ENCODE results near the gene UNC13D. TPM values are rescaled to one million over a fixed set of nuclear protein-coding genes. Genes with fewer than 3 reads are reported as not detected.

The UNC13D gene
- polyA plus RNA-seq, 1 donor (not counting 4 experiments of a cell fraction or from before 2014, with no cell fraction given) = 0.25 TPM

DNA sequence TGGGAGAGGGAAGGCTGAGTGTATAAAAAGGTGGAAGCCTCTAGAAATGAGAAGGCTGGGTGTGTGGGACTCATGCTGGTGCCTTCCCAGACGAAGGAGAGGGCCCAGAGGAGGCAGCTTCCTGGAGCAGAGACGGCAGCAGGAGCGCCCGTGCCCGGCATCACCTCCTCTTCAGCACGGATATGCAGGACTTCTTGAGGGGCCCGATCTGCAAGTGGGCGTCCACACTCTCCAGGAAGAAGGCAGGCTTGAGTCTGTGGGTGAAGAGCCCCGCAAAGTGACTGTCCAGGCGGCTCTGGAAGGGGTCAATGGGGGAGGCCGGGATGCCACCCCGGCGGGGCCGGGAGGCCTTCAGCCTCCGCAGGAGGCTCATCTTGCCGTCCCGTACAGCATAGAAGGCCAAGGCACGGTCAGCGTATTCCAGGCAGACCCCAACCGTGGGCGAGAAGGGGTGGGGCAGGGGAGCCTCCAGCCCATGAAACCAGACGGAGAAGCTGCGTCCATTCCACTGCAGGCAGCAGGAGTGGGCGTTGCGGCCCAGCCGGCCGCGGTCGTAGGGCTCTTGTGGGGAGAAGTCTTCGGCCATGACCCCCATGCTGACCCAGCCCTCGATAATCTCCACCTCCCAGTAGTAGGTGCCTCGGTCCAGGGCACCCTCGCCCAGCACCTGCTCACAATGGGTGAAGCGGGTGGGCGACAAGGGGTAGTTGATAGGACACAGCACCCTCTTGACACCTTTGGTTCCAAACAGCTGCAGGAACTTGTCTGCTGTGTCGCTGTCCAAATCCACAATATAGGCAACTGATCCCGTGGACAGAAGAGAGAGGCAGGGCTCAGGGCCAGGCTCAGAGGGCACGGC is 30.3 kb upstream of the UNC13D start:
- DNase-seq (ENCODE audit: low read depth, low spot score) (no peak), FAIRE-seq (no peak)
- H3K79me2 ChIP-seq (ENCODE audit: control insufficient read depth, insufficient read depth, low read length) = no peaks in the 10 kb centered on the region
- no peak for TF ChIP-seq CTCF (optimal IDR thresholded peaks at IDR 0.05 in 1 of 3, IDR thresholded peaks at IDR 0.05 in 1 of 3, conservative IDR thresholded peaks at IDR 0.05 in 1 of 3; ENCODE audit: extremely low read depth in 1 of 3, insufficient read depth in 2 of 3, low read length in 3 of 3)
- no peak for TF ChIP-seq EZH2 (IDR thresholded peaks at IDR 0.05; ENCODE audit: low read length)
- no peaks in the 10 kb centered on the region for H3K36me3 ChIP-seq (ENCODE audit: control insufficient read depth in 2 of 2, extremely low read depth in 1 of 2, insufficient read depth in 2 of 2, low read length in 2 of 2)
- H3K9ac ChIP-seq (ENCODE audit: control insufficient read depth, extremely low read depth, insufficient read depth, low read length) = no peak overlapping the region
- no peaks in the 10 kb centered on the region for H3K9me3 ChIP-seq (ENCODE audit: control insufficient read depth, low read depth, low read length)
- H3K9me1 ChIP-seq (ENCODE audit: control insufficient read depth, extremely low read depth, insufficient read depth, low read length) = no peaks in the 10 kb centered on the region
- H3K4me2 ChIP-seq (ENCODE audit: control insufficient read depth, extremely low read depth, insufficient read depth, low read depth, low read length) = no peak overlapping the region
- peaks cover 44% of the 10 kb centered on the region for H3K4me1 ChIP-seq (ENCODE audit: control insufficient read depth, extremely low read depth, insufficient read depth, low read length)
- no peak overlapping the region for H3K27ac ChIP-seq (ENCODE audit: control insufficient read depth, insufficient read depth, low read length)
- H3K4me3 ChIP-seq (ENCODE audit: control insufficient read depth in 2 of 3, extremely low read depth in 1 of 3, insufficient read depth in 2 of 3, low read depth in 1 of 3, low read length in 3 of 3) = no peak overlapping the region
- dilution Hi-C loops (cut with MboI; ENCODE audit: extremely low pct_ligation_motif_present, low sequenced_read_pairs) = no loop called here
- H4K20me1 ChIP-seq (ENCODE audit: control insufficient read depth, extremely low read depth, insufficient read depth, low read length) = no peaks in the 10 kb centered on the region
- H3K27me3 ChIP-seq (ENCODE audit: control insufficient read depth, extremely low read depth, insufficient read depth, low read length) = no peaks in the 10 kb centered on the region
- no peak overlapping the region for H2AFZ ChIP-seq (ENCODE audit: control insufficient read depth, low read length)

DNA sequence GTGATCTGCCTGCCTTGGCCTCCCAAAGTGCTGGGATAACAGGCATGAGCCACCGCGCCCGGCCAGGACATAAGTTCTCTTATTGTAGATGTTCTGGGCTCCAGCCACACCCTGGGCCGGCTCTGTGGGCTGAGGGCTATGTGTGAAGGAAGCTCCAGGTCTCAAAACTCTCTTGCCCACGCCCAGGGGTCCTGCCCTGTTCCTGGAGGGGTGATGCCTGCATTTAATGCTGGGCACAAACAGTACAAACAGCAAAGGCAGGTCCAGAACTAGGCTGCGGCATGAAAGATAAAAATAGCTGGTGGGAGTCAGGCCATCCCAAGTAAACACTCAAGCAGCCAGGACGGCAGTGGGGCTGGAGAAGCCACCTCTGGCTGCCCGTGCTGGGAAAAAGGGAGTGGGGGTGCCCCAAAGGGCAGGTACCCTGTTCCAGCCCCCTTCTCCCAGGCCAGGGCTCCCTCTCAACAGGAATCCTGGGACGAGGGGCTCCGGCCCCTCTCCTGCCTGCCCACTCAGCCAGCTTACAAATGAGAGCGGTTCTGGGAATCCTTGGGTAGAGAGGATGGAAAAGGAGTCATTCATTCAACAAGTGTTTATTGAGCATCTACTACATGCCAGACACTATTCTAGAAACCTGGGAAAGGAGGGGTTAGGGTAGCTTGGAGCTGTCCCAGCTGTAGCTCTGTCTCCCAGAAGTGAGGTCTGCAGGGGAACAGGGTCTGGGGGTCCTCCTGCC is 29.6 kb upstream of the UNC13D start:
- no peaks in the 10 kb centered on the region for H3K27me3 ChIP-seq (ENCODE audit: control insufficient read depth, extremely low read depth, insufficient read depth, low read length)
- no peak overlapping the region for H2AFZ ChIP-seq (ENCODE audit: control insufficient read depth, low read length)
- H3K9me3 ChIP-seq (ENCODE audit: control insufficient read depth, low read depth, low read length) = no peaks in the 10 kb centered on the region
- dilution Hi-C loops (cut with MboI; ENCODE audit: extremely low pct_ligation_motif_present, low sequenced_read_pairs) = no loop called here
- no peaks in the 10 kb centered on the region for H3K36me3 ChIP-seq (ENCODE audit: control insufficient read depth in 2 of 2, extremely low read depth in 1 of 2, insufficient read depth in 2 of 2, low read length in 2 of 2)
- DNase-seq (ENCODE audit: low read depth, low spot score) (no peak), FAIRE-seq (no peak)
- no peaks in the 10 kb centered on the region for H3K9me1 ChIP-seq (ENCODE audit: control insufficient read depth, extremely low read depth, insufficient read depth, low read length)
- peaks cover 43% of the 10 kb centered on the region for H3K4me1 ChIP-seq (ENCODE audit: control insufficient read depth, extremely low read depth, insufficient read depth, low read length)
- no peaks in the 10 kb centered on the region for H4K20me1 ChIP-seq (ENCODE audit: control insufficient read depth, extremely low read depth, insufficient read depth, low read length)
- H3K79me2 ChIP-seq (ENCODE audit: control insufficient read depth, insufficient read depth, low read length) = no peaks in the 10 kb centered on the region
- TF ChIP-seq CTCF (optimal IDR thresholded peaks at IDR 0.05 in 1 of 3, IDR thresholded peaks at IDR 0.05 in 1 of 3, conservative IDR thresholded peaks at IDR 0.05 in 1 of 3; ENCODE audit: extremely low read depth in 1 of 3, insufficient read depth in 2 of 3, low read length in 3 of 3) (no peak), EZH2 (IDR thresholded peaks at IDR 0.05; ENCODE audit: low read length) (no peak)
- no peak overlapping the region for H3K4me2 ChIP-seq (ENCODE audit: control insufficient read depth, extremely low read depth, insufficient read depth, low read depth, low read length)
- no peak overlapping the region for H3K9ac ChIP-seq (ENCODE audit: control insufficient read depth, extremely low read depth, insufficient read depth, low read length)
- no peak overlapping the region for H3K4me3 ChIP-seq (ENCODE audit: control insufficient read depth in 2 of 3, extremely low read depth in 1 of 3, insufficient read depth in 2 of 3, low read depth in 1 of 3, low read length in 3 of 3)
- H3K27ac ChIP-seq (ENCODE audit: control insufficient read depth, insufficient read depth, low read length) = no peak overlapping the region
